Mucosa of descending colon (tissue), 3 donors: ENCODE data around the gene SLC2A9. TPM values are rescaled to one million over a fixed set of nuclear protein-coding genes. Genes with fewer than 3 reads are reported as not detected.
"Not testable (repeated sequence)": the region's sequence is repeated elsewhere in the genome, so short reads cannot be mapped to it uniquely, and the experiment has no call there.

Source experiments
- ATAC-seq: fragments of 200-7000 bp; cut with Tn5 transposase; one replicate; pipeline ENCODE4 v1.9.1; 2020; ENCODE audit warnings: mild to moderate bottlenecking, moderate library complexity
- DNase-seq, 3 donors: peaks; one replicate each; pipeline ENCODE4 v3.0.0-alpha.2; 2020
- H3K36me3 ChIP-seq: fragments of 200-600 bp; one replicate; pipeline ENCODE4 v1.8.0; 2021; ENCODE audit warnings: low read depth, mild to moderate bottlenecking
- H3K4me1 ChIP-seq: fragments of 200-600 bp; one replicate; pipeline ENCODE4 v1.8.0; 2021; ENCODE audit warnings: low read depth, mild to moderate bottlenecking
- H3K4me3 ChIP-seq: fragments of 200-600 bp; one replicate; pipeline ENCODE4 v1.8.0; 2021; ENCODE audit warnings: mild to moderate bottlenecking
- H3K9me3 ChIP-seq: fragments of 200-600 bp; one replicate; pipeline ENCODE4 v1.8.0; 2021; ENCODE audit warnings: mild to moderate bottlenecking
- CTCF ChIP-seq: fragments of 200-600 bp; IDR thresholded peaks from one replicate; pipeline ENCODE4 v1.8.0; 2022; ENCODE audit warnings: antibody characterized with exemption, mild to moderate bottlenecking
- intact Hi-C, 2 donors: fragments of 100-400 bp; cut with DNase I in 1 of 2; cut with micrococcal nuclease in 1 of 2; formaldehyde crosslinking; loops; one replicate each; pipeline versions ENCODE4 v1.11.0 to v1.11.1; 2022; cut with DNase I, micrococcal nuclease
- total RNA-seq, 3 donors: library from RNA; stranded (reverse); fragmentation: NEBNext Ultra II Directional in 2 of 3; extraction: Animal tissue kit (Norgen Biotek cat#: 25700) in 2 of 3; gene quantifications; one replicate each; pipeline versions ENCODE4 v1.2.1 to v1.2.4, GENCODE V29; 2021 to 2023
- donor health status: DM: no; HTN: no; CAD: no; lungs with moderate emphysema.
- donor health status: DM: no; HTN: no; CAD: no.
- donor health status: DM: no; HTN: yes; CAD: no.

Gene SLC2A9
- total RNA-seq, 3 donors from 2014 or later, result 4.8 to 8.9 (median 8.1) TPM

- DNase-seq (no peak), ATAC-seq (no peak)
- no peaks in the 10 kb centered on the region for H3K36me3 ChIP-seq
- no peak for TF ChIP-seq CTCF
- intact Hi-C loops, result no loop called here
- no peaks in the 10 kb centered on the region for H3K4me1 ChIP-seq
- no peaks in the 10 kb centered on the region for H3K9me3 ChIP-seq
- H3K4me3 ChIP-seq, result no peak overlapping the region
Measured at GRCh38 chr4:9984621-9985020, 36.7 kb downstream of the SLC2A9 start.

- Histone ChIP-seq H3K9me3 (no peaks in the 10 kb centered on the region), H3K36me3 (no peaks in the 10 kb centered on the region), H3K4me3 (no peak overlapping the region), H3K4me1 (no peaks in the 10 kb centered on the region)
- intact Hi-C loops, result no loop called here
- no peak for DNase-seq
- ATAC-seq, result no peak
- no peak for TF ChIP-seq CTCF
Measured at GRCh38 chr4:9983211-9983610, 38.1 kb downstream of the SLC2A9 start.

- H3K9me3 ChIP-seq, H3K36me3 ChIP-seq, ATAC-seq, DNase-seq, H3K4me1 ChIP-seq, H3K4me3 ChIP-seq, intact Hi-C loops: not testable (repeated sequence)
Measured at GRCh38 chr4:9981899-9982298, 39.4 kb downstream of the SLC2A9 start.

- intact Hi-C loops, result no loop called here
- H3K36me3 ChIP-seq, result no peaks in the 10 kb centered on the region
Measured at GRCh38 chr4:9980898-9981297, 40.4 kb downstream of the SLC2A9 start.

GRCh38 chr4:9979101-9979701 is 42.1 kb downstream of the SLC2A9 start:
- no peaks in the 10 kb centered on the region for H3K36me3 ChIP-seq
- no peaks in the 10 kb centered on the region for H3K9me3 ChIP-seq
- intact Hi-C loops, result no loop called here
- no peak overlapping the region for H3K4me3 ChIP-seq
- DNase-seq (no peak), ATAC-seq (no peak)
- H3K4me1 ChIP-seq, result no peaks in the 10 kb centered on the region
- no peak for TF ChIP-seq CTCF

More at GRCh38 chr4:9980898-9981297, 40.4 kb downstream of the SLC2A9 start:
- no peak for DNase-seq
- Histone ChIP-seq H3K9me3 (no peaks in the 10 kb centered on the region), H3K4me3 (no peak overlapping the region), H3K4me1 (no peaks in the 10 kb centered on the region)
- no peak for TF ChIP-seq CTCF
- ATAC-seq, result no peak

GRCh38 chr4:9977518-9978031 is 43.7 kb downstream of the SLC2A9 start:
- no peak for TF ChIP-seq CTCF
- H3K9me3 ChIP-seq, result no peaks in the 10 kb centered on the region
- intact Hi-C loops, result no loop called here
- DNase-seq, result no peak
- no peaks in the 10 kb centered on the region for H3K36me3 ChIP-seq
- ATAC-seq, result no peak
- H3K4me3 ChIP-seq, result no peak overlapping the region
- no peaks in the 10 kb centered on the region for H3K4me1 ChIP-seq
